Epithelial cell of esophagus (primary cell): ENCODE data around the gene SNF8.

Source experiments
- DNase-seq: peaks from one replicate; pipeline ENCODE4 v3.0.0; 2010; ENCODE audit warnings: low read depth
- H3K4me3 ChIP-seq: 2 replicates; pipeline ENCODE4 v1.5.1; 2011; ENCODE audit warnings: mild to moderate bottlenecking, low read length, control low read depth
- TF ChIP-seq, protein P1 (sequence below): IDR thresholded peaks from 2 replicates; pipeline ENCODE4 v1.5.1; 2011; ENCODE audit warnings: low read depth, mild to moderate bottlenecking, low read length, control low read depth, inconsistent platforms; ENCODE audit not compliant: insufficient read depth; ENCODE audit errors: missing control alignments

The SNF8 gene

DNA sequence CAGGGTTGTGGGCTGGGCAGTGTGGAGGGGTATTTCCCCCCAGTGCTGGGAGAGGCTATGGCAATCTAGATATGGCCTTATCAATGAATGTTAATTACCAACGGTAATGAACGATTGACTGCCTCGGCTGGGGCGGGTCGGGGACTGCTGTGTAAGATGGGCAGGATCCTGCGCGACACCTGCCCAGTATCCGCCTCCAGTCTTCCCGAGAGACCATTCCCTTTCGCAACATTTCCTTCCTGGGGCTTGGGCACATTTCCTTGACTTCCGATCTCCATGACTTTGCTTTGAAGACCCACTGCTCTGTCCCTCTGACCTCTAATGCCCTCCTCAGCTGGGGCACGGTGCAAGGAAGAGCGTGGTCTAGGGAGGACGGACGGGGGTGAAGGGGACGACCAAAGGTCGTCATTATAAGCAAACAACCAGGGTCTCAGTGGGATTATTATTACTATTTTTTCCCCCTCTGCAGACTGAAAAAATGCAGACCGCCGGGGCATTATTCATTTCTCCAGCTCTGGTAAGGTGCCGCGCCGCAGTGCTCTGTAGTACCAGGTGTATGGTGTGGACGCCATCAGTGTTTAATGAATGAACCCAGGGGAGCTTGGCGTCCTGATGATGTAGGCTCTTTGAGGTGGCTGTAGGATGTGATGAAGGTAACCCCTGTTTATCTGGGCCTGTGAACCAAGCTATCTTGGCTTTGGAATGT is 51.5 kb downstream of the SNF8 start:
- DNase-seq = peak; percentile 33
- TF ChIP-seq, protein P1, sequence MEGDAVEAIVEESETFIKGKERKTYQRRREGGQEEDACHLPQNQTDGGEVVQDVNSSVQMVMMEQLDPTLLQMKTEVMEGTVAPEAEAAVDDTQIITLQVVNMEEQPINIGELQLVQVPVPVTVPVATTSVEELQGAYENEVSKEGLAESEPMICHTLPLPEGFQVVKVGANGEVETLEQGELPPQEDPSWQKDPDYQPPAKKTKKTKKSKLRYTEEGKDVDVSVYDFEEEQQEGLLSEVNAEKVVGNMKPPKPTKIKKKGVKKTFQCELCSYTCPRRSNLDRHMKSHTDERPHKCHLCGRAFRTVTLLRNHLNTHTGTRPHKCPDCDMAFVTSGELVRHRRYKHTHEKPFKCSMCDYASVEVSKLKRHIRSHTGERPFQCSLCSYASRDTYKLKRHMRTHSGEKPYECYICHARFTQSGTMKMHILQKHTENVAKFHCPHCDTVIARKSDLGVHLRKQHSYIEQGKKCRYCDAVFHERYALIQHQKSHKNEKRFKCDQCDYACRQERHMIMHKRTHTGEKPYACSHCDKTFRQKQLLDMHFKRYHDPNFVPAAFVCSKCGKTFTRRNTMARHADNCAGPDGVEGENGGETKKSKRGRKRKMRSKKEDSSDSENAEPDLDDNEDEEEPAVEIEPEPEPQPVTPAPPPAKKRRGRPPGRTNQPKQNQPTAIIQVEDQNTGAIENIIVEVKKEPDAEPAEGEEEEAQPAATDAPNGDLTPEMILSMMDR = no peak
- peak overlapping the region; percentile 93 for H3K4me3 ChIP-seq

DNA sequence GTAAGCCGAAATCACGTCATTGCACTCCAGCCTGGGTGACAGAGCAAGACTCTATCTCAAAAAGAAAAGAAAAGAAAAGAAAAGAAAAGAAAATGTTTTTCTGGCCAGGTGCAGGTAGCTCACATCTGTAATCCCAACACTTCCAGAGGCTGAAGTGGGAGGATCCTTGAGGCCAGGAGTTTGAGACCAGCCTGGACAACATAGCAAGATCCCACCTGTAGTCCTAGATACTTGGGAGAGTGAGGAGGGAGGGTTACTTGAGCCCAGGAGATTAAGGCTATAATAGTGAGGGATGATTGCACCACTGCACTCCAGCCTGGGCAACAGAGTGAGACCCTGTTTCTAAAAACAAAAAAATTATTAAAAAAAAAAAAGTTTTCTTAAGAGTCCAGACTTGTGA is 54.6 kb downstream of the SNF8 start:
- TF ChIP-seq, protein P1 = no peak
- H3K4me3 ChIP-seq = no peak overlapping the region
- no peak for DNase-seq

DNA sequence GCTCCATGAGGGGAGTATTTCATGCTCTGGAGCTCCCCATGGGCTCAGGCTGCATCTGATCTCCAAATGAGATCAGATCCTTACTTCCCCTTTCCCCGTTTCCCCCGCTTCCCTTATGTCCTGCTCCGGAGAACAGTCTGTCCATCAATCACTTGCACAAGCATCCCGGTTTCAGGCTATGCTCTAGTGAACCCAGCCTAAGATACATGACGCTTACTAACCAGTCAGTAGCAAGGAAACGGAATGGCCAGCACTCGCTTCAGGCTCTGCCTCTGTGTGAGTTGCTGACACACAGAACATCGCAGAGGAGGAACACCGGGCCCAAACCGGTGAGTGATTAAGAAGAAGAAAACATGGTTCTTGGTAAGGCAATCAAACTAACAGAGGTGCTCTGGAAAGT is 61.5 kb downstream of the SNF8 start:
- TF ChIP-seq, protein P1 = no peak
- DNase-seq = no peak
- H3K4me3 ChIP-seq = no peak overlapping the region

- H3K4me3 ChIP-seq = no peak overlapping the region
- TF ChIP-seq, protein P1 = no peak
- DNase-seq = no peak
These were observed 62.4 kb downstream of the SNF8 start for GRCh38 chr17:48882272-48882671.
